Adipocyte (in vitro differentiated cells): ENCODE measurements around the gene PIRT.

Experiments
- DNase-seq: peaks from one replicate; pipeline ENCODE4 v3.0.0-alpha.2; 2015; ENCODE audit warnings: low read depth
- H3K27me3 ChIP-seq: replicated peaks from 2 replicates; pipeline ENCODE4 v1.7.0; 2013; ENCODE audit warnings: mild to moderate bottlenecking, low read length, moderate library complexity; ENCODE audit not compliant: control insufficient read depth, insufficient read depth
- H3K36me3 ChIP-seq: 2 replicates; pipeline ENCODE4 v1.7.0; 2013; ENCODE audit warnings: low read length, mild to moderate bottlenecking, moderate library complexity; ENCODE audit not compliant: control insufficient read depth, insufficient read depth, severe bottlenecking
- H3K4me1 ChIP-seq: 2 replicates; pipeline ENCODE4 v1.7.0; 2013; ENCODE audit warnings: mild to moderate bottlenecking, low read length, moderate library complexity; ENCODE audit not compliant: control insufficient read depth, insufficient read depth
- H3K4me3 ChIP-seq: 2 replicates; pipeline ENCODE4 v1.7.0; 2013; ENCODE audit warnings: mild to moderate bottlenecking, low read length, moderate library complexity
- H3K9ac ChIP-seq: 2 replicates; pipeline ENCODE4 v1.7.0; 2013; ENCODE audit warnings: mild to moderate bottlenecking, low read length, moderate library complexity
- H3K9me3 ChIP-seq: 2 replicates; pipeline ENCODE4 v1.7.0; 2013; ENCODE audit warnings: mild to moderate bottlenecking, low read length, moderate library complexity; ENCODE audit not compliant: control insufficient read depth

PIRT gene

GRCh38 chr17:10821054-10821453, 16.8 kb downstream of the PIRT start:
- H3K36me3 ChIP-seq: no peaks in the 10 kb centered on the region
- no peak for DNase-seq
- no peak overlapping the region for H3K4me3 ChIP-seq
- H3K27me3 ChIP-seq: peaks cover 16% of the 10 kb centered on the region
- H3K9me3 ChIP-seq: no peaks in the 10 kb centered on the region
- no peak overlapping the region for H3K9ac ChIP-seq
- no peaks in the 10 kb centered on the region for H3K4me1 ChIP-seq

GRCh38 chr17:10815319-10815718, 22.6 kb downstream of the PIRT start:
- no peak overlapping the region for H3K4me3 ChIP-seq
- no peaks in the 10 kb centered on the region for H3K9me3 ChIP-seq
- no peaks in the 10 kb centered on the region for H3K36me3 ChIP-seq
- no peak overlapping the region for H3K9ac ChIP-seq
- H3K4me1 ChIP-seq: no peaks in the 10 kb centered on the region
- H3K27me3 ChIP-seq: peaks cover 5% of the 10 kb centered on the region
- no peak for DNase-seq

GRCh38 chr17:10814075-10814474, 23.8 kb downstream of the PIRT start:
- H3K4me3 ChIP-seq: no peak overlapping the region
- no peak for DNase-seq
- H3K9ac ChIP-seq: no peak overlapping the region
- no peaks in the 10 kb centered on the region for H3K4me1 ChIP-seq
- H3K27me3 ChIP-seq: peaks cover 6% of the 10 kb centered on the region
- H3K9me3 ChIP-seq: no peaks in the 10 kb centered on the region
- no peaks in the 10 kb centered on the region for H3K36me3 ChIP-seq

DNA sequence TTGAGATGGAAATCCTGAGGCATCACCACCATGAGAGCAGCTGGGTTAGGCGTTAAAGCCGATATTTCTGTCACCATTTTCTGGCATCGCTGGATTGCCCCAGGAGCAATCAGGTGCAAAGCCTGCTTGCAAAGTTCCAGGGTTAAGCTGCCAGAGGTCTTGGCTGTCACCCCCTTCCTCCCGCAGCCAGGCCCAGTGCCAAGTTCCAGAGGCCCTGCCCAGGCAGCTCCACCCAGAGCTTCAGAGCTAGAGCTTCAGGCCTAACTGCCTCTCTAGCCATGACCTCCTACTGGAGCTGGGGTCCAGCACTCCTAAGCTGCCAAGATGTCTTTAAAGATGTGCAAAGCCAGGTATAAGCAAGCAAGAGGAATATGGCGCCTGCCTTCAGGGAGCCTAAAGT, 25.2 kb downstream of the PIRT start:
- Histone ChIP-seq H3K9me3 (no peaks in the 10 kb centered on the region), H3K4me3 (no peak overlapping the region), H3K4me1 (no peaks in the 10 kb centered on the region), H3K27me3 (peaks cover 6% of the 10 kb centered on the region), H3K9ac (no peak overlapping the region), H3K36me3 (no peaks in the 10 kb centered on the region)
- DNase-seq: no peak

DNA sequence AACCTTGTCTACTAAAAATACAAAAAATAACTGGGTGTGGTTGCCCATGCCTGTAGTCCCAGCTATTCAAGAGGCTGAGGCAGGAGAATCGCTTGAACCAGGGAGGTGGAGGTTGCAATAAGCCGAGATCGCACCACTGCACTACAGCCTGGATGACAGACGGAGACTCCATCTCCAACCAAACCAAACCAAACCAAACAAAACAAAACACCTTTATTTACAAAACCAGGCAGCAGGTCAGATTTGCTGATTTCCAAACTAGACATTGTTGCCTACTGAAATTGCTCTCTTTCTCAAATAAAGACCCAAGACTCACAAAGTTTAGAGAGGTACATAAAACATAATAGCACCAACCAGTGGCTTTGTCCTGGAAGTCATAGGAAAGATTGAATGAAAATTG, 28.3 kb downstream of the PIRT start:
- DNase-seq: no peak
- Histone ChIP-seq H3K4me3 (no peak overlapping the region), H3K9me3 (no peaks in the 10 kb centered on the region), H3K36me3 (no peaks in the 10 kb centered on the region), H3K4me1 (no peaks in the 10 kb centered on the region), H3K9ac (no peak overlapping the region), H3K27me3 (peaks cover 7% of the 10 kb centered on the region)

- peaks cover 7% of the 10 kb centered on the region for H3K27me3 ChIP-seq
- H3K36me3 ChIP-seq: no peaks in the 10 kb centered on the region
- no peaks in the 10 kb centered on the region for H3K9me3 ChIP-seq
- no peaks in the 10 kb centered on the region for H3K4me1 ChIP-seq
- no peak overlapping the region for H3K4me3 ChIP-seq
- no peak for DNase-seq
- H3K9ac ChIP-seq: no peak overlapping the region
Measured at GRCh38 chr17:10807704-10808128, 30.2 kb downstream of the PIRT start.

DNA sequence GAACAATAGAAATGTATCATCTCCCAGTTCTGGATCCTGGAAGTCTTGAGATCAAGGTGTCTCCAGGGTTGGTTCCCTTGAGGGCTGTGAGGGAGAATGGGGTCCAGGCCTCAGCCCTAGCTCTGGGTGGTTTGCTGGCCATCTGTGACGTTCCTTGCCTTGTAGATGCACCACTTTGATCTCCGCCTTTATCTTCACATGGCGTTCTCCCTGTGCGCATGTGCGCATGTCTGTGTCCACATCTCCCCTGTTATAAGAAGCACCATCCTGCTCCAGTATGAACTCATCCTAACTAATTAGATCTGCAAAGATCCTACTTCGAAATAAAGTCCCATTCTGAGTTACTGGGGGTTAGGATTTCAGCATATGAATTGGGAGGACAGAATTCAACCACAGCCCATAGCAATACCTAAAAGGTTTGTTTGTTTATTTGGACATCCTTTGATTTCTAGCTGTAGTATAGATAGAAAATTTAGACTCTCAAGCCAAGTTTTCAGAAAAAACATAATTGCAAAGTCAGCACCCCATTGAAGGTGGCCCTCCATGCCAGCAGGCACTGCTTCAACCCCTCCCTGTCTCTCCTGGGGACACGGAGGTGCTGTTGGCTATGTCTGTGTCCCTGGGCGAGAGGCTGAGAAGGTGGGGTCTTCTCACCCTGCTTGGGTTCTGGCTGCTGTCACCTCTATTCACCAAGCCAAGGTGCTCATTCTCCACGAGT, 31.2 kb downstream of the PIRT start:
- Histone ChIP-seq H3K9me3 (no peaks in the 10 kb centered on the region), H3K4me1 (no peaks in the 10 kb centered on the region), H3K9ac (no peak overlapping the region), H3K4me3 (no peak overlapping the region), H3K27me3 (peaks cover 7% of the 10 kb centered on the region), H3K36me3 (no peaks in the 10 kb centered on the region)
- no peak for DNase-seq

GRCh38 chr17:10805911-10806310, 32.0 kb downstream of the PIRT start:
- H3K9ac ChIP-seq: no peak overlapping the region
- no peaks in the 10 kb centered on the region for H3K4me1 ChIP-seq
- no peaks in the 10 kb centered on the region for H3K36me3 ChIP-seq
- H3K9me3 ChIP-seq: no peaks in the 10 kb centered on the region
- peaks cover 7% of the 10 kb centered on the region for H3K27me3 ChIP-seq
- no peak for DNase-seq
- H3K4me3 ChIP-seq: no peak overlapping the region

DNA sequence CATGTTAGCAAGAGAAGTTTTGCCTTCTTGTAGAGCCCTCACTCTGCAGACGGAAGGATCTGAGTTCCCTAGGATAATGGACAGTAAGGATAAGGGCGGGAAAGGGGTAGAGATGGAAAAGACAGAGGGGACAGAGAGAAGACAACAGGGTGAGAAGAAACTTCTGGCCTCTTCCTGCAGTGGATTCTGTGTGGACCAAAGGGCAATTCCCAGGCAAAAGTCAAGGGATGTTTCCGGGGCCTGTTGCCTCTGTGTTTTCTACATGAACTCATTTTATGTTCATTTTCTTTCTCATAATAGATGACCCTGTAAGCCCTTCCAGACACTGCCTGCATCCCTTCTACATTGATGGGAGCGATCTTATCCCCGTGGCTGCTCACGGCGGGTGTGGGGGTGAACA, 33.3 kb downstream of the PIRT start:
- Histone ChIP-seq H3K27me3 (peaks cover 3% of the 10 kb centered on the region), H3K9ac (no peak overlapping the region), H3K4me3 (no peak overlapping the region), H3K36me3 (no peaks in the 10 kb centered on the region), H3K4me1 (peaks cover under 1% of the 10 kb centered on the region), H3K9me3 (no peaks in the 10 kb centered on the region)
- DNase-seq: no peak

GRCh38 chr17:10803830-10804475, 33.9 kb downstream of the PIRT start, which contains the start of gene TMEM238L:
TMEM238L (minus strand) TSS chr17:10804099; CDS start chr17:10803963, 136 bp downstream.
- DNase-seq: no peak
- H3K27me3 ChIP-seq: peaks cover 3% of the 10 kb centered on the region
- no peaks in the 10 kb centered on the region for H3K9me3 ChIP-seq
- H3K36me3 ChIP-seq: no peaks in the 10 kb centered on the region
- peaks cover 3% of the 10 kb centered on the region for H3K4me1 ChIP-seq
- H3K9ac ChIP-seq: no peak within 1 kb of the TSS
- H3K4me3 ChIP-seq: no peak within 1 kb of the TSS

DNA sequence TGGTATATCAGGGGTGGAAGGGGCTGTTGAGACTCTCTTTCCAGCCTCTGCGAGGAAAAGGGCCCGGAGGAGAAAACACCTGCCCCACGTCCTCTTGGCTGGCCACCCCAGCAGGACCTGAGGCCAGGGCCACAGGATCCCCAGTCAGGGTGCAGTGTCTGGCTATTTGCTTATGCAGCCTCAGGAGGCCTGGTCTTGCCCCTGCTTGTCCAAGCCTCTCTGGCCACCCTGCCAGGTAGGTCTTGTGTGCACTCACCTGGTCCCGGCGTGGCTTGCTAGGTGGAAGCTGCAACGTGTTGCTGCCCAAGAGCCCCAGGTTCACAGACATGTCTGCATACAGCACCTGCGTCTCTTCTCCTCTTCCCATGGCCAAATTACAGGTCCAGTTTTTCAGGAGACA, 34.5 kb downstream of the PIRT start:
- Histone ChIP-seq H3K9me3 (no peaks in the 10 kb centered on the region), H3K9ac (no peak overlapping the region), H3K36me3 (no peaks in the 10 kb centered on the region), H3K4me3 (no peak overlapping the region), H3K4me1 (peaks cover 9% of the 10 kb centered on the region), H3K27me3 (peaks cover 3% of the 10 kb centered on the region)
- DNase-seq: no peak
